SW 1271 (cell line): ENCODE measurements around the gene SLC27A6.
"Not testable (repeated sequence)": the region's sequence is repeated elsewhere in the genome, so short reads cannot be mapped to it uniquely, and the experiment has no call there.

Source experiments
- DNase-seq, 2 experiments: peaks; one replicate each; lab custom pipeline; 2025; lab: John Stamatoyannopoulos, UW

SLC27A6 gene

DNA sequence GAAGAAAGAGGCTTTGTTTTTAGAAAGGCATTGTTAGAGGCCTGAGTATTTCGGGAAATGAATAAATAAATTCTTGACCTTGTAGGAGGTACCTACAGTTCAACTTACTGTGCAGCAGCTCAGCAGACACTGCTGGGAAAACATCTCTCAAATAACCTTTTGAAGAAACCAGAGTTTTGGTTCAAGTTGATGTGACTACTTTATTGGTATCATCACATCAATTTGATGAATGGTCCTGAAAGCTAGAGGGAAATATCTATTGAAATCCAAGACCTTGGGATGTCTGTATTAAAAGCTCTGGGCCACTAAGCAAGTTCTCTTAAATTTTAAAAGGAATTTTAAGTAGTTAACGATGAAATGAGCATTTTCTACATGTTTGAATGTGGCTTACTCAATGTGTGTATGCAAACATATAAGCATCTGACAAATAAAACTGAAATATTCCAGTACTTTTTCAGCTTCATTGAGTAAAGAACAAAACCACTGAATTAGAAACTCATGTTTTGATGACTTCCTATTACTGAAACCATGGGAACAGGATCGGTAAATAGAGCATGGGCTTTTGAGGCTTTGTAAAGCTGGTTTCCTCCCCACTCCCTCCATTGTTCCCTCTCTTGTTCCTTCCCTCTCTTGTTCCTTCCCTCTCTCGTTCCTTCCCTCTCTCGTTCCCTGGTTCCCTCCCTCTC, 36.7 kb downstream of the SLC27A6 start:
- DNase-seq = no peak

DNA sequence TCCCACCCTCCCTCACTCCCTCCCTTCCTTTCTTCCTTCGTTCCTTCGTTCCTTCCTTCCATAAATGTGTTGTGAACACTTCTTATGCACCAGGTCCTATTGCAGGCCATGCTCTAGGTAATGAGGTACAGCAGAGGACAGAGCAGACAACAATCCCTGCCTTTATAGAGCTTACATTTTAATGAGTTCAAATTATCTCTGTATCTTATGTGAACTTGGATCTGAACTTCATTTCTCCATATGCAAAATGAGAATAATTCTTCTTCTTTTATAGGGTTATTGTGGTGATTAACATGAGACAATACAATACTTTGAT, 37.2 kb downstream of the SLC27A6 start:
- no peak for DNase-seq

DNA sequence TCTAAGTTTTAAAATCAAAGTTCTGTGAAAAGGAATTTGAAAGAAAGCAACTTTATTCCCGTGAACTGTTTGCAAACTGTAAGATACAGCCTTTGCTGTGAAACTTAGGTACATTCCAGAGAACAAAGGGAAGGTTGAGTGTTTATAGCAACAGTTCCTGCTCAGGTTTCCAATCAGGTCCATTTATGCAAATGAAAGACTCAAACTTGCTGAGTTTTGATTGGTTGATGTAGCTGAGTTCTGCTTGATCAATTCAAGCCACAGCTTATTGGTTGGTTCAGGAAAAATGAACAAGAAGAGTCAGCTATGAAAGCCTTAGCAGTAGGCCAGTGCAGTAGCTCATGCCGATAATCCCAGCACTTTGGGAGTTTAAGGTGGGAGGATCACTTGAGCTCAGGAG, 37.9 kb downstream of the SLC27A6 start:
- DNase-seq = no peak

DNA sequence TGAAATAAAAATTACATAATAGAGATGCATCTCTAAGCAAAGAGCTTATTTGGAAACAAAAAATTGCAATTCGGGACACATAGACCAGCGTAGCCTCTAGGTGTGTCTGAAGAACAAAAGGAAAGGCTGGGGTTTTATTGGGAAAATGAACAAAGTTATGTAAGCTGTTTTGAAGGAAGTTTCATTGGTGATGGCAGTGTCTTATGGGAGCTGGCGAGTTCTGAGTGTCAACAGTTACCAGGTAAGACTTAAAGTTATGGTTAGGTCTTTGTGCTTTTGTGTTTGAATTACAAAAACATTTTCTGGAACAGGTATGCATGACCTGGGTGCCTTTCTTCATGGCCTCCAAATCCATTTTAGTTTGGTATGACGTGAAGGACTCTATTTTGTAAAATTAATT, 48.9 kb downstream of the SLC27A6 start:
- no peak for DNase-seq

DNA sequence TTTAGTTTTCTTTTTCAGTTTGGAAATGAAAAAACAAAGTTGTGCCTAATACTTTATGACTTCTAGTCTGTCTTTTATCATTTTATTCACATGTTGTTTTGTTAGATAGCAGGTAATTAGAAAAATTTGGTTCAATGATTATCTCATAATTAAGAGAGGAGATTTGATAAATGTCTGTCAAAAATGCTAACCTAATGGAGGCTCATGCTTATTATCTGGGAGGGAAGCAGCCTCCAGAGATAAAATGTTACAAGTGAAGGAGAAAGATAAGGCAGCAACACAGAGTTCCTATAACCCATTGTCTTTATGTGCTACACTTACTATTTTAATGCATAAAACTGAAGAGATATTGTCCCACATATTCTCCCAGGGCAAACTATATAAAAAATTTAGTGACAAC, 53.5 kb downstream of the SLC27A6 start:
- no peak for DNase-seq

DNA sequence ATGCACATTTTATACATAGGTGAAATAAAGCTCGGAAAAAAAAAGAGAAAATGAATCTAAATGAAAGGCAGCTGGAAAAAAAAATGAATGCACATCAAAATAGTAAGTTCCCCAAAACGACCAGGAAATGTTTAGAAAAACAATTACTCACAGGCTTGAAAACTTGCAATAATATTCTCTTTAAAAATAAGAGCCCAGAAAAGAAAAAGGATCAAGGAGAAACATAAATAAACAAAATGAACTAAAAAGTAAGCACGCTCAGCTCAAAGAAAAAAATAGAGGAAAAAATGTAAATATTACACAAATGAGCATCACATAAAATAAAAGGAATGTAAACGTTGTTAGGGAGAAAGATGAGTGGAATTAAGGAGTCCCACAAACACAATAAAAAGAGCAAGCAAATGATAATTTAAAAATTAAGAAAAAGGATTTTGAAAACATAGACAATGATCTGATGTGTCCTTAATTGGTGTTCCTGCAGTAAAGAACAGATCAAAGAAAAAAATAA, 54.2 kb downstream of the SLC27A6 start:
- DNase-seq = no peak

DNA sequence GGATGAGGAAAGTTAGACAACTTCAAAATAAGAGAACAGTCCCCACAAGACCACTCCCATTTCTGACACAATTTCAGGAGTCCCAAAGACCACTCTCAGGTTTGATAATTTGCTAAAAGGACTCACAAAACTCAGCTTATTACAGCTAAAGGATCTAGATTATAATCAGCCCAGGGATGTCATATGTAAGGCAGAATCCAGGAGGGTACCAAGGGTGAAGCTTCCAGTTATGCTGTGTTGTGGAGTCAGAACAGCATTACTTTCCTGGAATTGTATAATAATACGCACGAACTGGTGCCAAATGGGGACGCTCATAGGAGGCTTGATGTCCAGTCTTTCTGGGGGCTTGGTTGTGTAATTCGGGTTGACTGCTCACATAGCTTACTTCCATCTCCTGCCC, 55.4 kb downstream of the SLC27A6 start:
- no peak for DNase-seq

DNA sequence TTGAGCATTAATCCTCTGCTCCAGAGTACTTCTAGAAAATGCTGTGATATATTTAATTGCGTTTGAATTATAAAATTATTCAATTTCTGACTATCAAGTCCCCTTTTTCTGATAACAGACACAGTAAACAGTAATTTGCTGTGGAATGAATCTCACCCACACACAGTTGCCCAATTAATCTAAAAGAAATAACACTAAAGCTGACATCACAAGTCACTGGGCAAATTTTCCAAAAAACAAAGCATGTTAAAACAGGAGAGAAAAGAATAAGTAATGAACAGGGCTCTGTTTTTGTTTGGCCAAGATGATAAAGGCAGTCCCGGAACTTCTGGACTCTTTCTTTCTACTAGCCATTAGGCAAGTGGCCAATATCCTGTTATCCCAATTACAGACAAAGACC, 56.5 kb downstream of the SLC27A6 start:
- DNase-seq = no peak

DNA sequence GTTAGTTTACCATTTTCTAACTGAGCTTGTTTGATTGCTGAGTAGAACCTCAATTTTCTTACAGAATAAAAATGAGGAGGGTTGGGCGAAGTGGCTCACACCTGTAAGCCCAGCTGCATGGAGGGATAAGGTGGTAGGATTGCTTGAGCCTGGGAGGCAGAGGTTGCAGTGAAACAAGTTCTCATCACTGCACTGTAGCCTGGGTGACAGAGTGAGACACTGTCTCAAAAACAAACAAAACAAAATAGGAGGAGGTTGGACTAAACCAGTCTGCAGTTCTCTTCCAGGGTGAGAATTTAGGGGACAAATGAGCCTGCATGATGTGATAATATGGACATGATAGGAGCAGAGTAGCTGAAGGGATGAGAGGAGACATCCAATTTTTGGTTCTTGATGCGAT, 57.3 kb downstream of the SLC27A6 start:
- DNase-seq = no peak

DNA sequence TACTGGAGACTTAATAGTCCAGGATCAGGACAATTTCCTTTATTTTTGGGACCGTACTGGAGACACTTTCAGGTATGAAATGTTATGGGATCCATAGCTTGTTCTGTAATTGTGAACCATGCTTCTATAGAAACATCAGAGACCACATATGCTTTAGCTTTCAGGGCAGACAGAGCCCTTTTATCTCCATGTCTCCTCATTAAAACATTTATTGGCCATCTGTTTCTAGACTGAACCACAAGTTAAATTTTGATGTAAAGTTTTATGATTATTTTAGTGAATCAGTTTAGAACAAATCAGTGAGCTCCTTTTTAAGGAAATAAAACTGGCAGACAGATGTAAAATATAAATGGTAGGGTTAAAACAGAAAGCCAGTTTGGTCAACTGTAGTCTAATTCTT, 62.0 kb downstream of the SLC27A6 start:
- no peak for DNase-seq

DNA sequence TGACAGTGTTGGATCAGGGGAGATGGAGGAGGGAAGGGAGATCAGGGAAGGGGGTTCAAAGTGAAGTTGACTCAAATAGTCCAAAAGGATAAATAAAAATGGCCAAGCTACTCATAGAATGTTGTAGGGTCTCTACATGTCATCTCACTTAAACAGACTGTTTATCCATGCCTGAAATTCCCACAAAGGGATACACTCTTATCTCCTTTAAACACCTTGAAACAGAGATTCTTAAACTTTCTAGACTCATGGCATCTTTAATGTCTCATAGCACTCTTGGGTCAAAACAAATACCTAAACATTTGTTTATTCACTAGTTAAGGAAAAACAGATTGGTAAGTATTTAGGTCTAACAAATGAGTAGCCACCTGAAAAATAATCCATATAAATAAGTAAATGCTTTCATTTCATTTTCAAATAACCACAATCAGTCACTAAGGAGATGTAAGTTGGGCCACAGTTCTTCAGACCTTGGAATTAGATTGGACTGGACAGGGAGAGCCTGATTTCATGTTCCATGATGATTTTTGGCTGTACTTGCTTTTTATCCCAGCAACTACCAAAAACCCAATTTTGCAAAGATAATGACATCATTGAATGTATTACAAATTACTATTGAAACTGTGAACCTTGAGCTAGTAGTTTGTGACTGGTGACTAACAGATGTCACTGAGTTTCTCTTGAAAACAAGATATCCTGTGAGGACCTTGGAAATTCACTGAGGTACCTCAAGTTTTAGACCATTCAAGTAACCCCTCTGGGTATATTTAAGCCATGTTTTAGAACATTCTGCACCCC, 66.8 kb downstream of the SLC27A6 start:
- no peak for DNase-seq

DNA sequence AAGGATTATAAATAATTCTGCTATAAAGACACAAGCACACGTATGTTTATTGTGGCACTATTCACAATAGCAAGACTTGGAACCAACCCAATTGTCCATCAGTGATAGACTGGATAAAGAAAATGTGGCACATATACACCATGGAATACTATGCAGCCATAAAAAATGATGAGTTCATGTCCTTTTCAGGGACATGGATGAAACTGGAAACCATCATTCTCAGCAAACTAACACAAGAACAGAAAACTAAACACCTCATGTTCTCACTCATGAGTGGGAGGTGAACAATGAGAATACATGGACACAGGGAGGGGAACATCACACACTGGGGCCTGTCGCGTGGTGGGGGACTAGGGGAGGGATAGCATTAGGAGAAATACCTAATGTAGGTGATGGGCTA, 71.0 kb downstream of the SLC27A6 start:
- DNase-seq = not testable (repeated sequence)

DNA sequence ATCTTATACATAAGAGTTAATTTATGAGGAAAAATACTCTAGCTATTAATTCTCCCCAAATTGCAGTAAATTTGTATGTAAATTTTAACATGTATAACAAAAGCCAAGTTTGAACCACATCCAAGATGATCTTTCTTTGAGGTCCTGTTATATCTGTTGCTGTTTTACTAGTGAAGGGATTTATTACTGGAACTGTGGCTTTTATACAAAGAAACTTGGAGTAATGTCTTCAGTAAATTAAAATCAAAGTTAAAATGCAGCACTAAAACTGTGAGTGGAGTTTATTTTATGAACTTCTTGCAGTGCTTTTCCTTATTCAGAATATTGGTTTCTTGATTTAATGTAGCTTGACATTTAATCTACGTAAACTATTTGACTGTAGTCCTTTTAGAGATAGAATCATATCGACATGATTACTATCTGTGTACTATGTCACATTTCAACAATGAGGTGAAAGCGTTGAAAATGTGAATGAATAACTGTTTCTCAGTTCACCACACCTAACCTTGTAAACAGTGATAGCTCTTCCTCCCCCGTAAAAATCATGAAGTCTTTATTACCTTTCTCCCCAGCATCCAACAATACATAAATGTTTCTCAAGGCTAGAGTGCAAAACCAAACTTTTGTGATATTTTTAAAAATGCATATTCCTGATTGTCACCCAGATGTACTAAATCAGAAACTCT, 76.1 kb downstream of the SLC27A6 start:
- DNase-seq = no peak

DNA sequence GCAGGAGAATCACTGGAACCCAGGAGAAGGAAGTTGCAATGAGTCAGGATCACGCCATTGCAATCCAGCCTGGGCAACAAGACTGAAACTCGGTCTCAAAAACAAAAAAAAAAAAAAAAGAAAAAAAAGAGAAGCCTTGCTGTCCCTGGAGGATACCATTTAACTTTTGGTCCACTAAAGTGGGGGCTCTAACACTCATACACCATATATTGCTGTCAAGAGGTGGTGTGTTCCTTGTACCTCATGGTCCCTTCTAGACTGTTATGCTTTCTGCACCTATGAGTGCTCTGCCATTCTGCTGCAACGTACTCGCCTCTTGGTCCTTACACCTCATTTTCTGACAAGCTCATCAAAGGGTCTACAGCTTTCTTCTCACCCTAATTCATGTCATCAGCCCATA, 77.0 kb downstream of the SLC27A6 start:
- no peak for DNase-seq

DNA sequence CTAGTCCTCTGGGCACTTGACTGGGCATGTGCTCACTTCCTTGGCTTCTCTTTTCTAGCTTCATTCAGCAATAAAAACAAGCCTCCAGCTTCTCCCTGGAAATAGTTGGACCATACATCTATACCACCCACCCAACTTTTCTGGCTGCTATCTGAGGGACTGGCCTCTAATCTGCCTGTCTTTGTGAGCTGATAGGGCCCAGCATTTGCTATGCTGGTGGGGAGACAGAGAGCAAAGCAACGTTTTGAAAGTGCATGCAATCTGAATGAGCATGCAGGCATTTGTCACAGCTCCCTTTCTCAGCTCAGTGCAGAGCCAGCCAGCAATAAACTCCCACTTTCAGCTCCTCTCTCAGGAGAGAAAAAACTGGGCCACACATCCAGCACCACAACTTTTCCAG, 78.6 kb downstream of the SLC27A6 start:
- DNase-seq = no peak

DNA sequence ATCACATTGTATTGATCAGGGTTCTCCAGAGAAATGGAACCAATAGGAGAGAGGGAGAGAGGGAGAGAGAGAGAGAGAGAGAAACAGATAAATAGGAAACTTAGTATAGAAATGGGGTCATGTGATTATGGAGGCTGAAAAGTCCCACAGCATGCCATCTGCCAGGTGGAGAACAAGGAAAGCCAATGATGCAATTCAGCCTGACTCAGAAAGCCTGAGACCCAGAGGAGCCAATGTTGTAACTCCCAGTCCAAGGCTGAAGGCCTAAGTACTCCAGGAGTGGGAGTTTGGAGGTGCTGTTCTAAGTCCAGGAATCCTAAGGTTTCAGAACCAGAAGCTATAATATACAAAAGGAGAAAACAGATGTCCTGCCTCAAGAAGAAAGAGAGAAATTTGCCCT, 80.9 kb downstream of the SLC27A6 start:
- no peak for DNase-seq

DNA sequence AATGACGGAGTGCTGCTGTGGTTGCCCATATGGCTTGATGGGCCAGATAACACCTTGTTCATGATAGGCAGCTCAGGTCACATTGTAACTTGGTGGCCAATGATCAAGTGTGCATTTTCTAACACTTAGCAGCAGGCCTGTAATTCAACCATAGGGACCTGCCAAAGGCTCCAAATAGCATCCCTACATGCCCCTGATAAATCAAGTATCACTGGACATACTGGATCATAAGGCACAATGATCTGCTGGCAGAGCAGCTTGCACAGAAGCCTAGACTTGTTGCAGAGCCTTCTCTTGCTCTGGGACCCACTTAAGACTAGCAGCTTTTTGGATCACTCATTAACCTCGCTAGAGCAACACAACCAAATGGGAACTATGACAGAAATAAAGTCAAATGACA, 83.2 kb downstream of the SLC27A6 start:
- no peak for DNase-seq

DNA sequence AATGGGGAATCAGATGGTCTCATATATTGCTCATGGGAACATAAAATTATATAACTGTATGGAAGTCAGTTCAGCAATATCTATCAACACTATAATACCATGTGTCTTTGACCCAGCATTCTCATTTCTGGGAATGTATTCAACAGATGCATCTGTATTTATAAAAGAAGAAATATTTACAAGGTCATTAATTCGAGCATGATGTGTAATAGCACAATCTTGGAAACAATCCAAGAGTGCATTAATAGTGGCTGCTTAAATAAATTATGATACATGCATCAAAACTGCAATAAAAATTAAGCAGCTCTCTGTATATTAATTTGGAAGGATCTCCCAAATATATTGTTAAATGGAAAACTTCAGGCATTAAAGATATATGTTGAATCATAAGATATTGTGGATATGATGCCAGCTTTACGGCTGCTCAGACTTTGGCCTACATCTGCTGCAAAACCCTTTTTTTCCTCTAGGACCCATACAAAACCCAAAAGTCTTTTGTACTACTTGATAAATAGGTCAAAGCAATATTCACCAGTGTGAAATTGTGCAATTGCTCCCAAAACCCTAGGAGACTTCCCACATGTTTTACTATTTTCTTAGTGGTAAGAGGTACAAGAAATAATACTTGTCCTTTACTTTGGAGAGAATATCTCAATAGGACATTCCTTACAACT, 84.0 kb downstream of the SLC27A6 start:
- DNase-seq = no peak

DNA sequence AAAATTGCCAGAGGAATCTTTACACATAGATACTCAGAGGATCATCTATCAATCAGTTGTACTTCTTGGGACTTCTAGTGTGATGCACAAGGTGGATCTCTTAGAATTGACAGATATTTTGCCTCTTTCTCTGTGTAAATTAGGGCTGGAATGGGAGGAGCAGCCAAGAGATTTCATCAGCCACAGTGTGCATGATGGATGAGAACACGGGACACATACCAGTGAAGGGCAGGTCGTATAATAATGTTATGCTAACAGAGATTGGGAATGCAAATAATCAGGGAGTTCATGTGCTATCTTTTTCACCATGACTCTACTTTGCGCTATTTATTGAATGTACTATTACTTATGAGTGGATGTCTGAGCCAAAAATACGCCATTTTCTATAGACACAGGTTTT, 86.0 kb downstream of the SLC27A6 start:
- no peak for DNase-seq

DNA sequence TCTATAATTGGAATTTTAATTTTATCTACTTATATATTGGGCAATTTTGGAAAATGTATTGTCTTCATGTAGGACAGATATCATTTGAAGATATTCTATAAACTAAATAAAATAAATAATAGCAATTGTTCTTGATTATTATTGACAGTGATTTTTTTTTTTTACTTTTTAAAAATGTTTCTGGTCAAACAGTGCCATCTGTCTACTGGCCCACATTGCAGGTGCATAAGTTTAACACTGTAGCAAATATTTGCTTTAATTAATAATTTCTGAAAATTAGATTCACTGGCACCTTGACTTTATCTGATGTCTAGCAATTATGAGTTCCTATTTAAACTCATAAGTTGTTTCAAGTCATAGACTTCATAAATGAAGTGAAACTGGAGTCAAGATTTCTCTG, 88.2 kb downstream of the SLC27A6 start:
- DNase-seq = no peak

DNA sequence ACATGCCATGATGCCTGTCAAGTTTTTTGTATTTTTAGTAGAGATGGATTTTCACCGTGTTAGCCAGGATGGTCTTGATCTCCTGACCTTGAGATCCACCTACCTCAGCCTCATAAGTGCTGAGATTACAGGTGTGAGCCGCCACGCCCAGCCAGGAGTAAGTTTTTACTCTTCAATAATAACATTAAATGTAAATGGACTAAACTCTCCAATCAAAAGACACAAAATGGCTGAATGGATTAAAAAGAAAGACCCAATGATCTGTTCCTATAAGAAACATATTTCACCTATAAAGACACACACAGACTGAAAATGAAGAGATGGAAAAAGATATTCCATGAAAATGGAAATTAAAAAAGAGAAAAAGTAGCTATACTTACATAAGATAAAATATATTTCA, 92.0 kb downstream of the SLC27A6 start:
- no peak for DNase-seq

DNA sequence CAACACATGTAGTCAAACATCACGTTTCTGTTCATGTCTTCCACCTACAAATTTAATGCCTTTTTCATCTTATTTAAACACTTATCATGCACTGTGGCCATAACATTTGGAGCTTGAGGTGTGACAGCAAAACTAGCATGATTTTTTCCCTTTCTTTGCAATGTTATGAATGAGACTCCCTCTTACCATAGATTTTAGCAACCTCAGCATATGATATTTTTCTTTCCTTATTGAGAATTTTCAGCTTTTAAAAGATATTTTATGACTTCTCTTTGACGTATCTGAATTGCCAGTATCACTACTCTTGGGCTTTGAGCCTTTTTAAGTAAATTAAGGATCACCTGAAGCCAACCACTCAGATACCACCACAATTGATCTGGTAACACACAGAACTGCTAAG, 96.6 kb downstream of the SLC27A6 start:
- DNase-seq = no peak
